HG03521 (cell line): ENCODE measurements around the gene APOH.
A peak's percentile ranks its signal among the peaks of the same experiment; 100 is the strongest.

ENCODE experiments used
- ATAC-seq: cut with Tn5 transposase; IDR thresholded peaks from one replicate; pipeline ENCODE4 v1.9.1; 2021; ENCODE audit warnings: mild to moderate bottlenecking, moderate library complexity; ENCODE audit not compliant: unreplicated experiment

The APOH gene

GRCh38 chr17:66198242-66198641 lies 31.0 kb downstream of the APOH start:
- no peak for ATAC-seq

- ATAC-seq: no peak
Observed at GRCh38 chr17:66192378-66192687, 36.9 kb downstream of the APOH start.

- ATAC-seq: peak; percentile 79
Observed at GRCh38 chr17:66191593-66192377, 37.4 kb downstream of the APOH start, which contains the start of gene CEP112. CEP112 (minus strand) TSS chr17:66192133.

GRCh38 chr17:66190738-66191592 lies 38.2 kb downstream of the APOH start:
- ATAC-seq: no peak

- ATAC-seq: no peak
Observed at GRCh38 chr17:66187718-66188117, 41.5 kb downstream of the APOH start.

GRCh38 chr17:66185862-66186261 lies 43.4 kb downstream of the APOH start:
- no peak for ATAC-seq

- no peak for ATAC-seq
Observed at GRCh38 chr17:66184392-66184791, 44.8 kb downstream of the APOH start.

GRCh38 chr17:66183529-66183928 lies 45.7 kb downstream of the APOH start:
- ATAC-seq: no peak

- ATAC-seq: no peak
Observed at GRCh38 chr17:66178642-66179041, 50.6 kb downstream of the APOH start.

GRCh38 chr17:66177048-66177447 lies 52.2 kb downstream of the APOH start:
- no peak for ATAC-seq

- no peak for ATAC-seq
Observed at GRCh38 chr17:66175892-66176291, 53.3 kb downstream of the APOH start.

- no peak for ATAC-seq
Observed at GRCh38 chr17:66172691-66173223, 56.5 kb downstream of the APOH start.

GRCh38 chr17:66172144-66172543 lies 57.1 kb downstream of the APOH start:
- ATAC-seq: no peak

GRCh38 chr17:66171692-66172091 lies 57.5 kb downstream of the APOH start:
- ATAC-seq: no peak

GRCh38 chr17:66171172-66171571 lies 58.0 kb downstream of the APOH start:
- ATAC-seq: no peak

GRCh38 chr17:66169839-66170238 lies 59.4 kb downstream of the APOH start:
- ATAC-seq: no peak

GRCh38 chr17:66167189-66167815 lies 61.9 kb downstream of the APOH start:
- ATAC-seq: no peak

- no peak for ATAC-seq
Observed at GRCh38 chr17:66165537-66166123, 63.6 kb downstream of the APOH start.
